Right atrium auricular region (tissue), 2 donors: ENCODE data around the gene SLFN5. TPM values are rescaled to one million over a fixed set of nuclear protein-coding genes. Genes with fewer than 3 reads are reported as not detected.
"Not testable (repeated sequence)": the region's sequence is repeated elsewhere in the genome, so short reads cannot be mapped to it uniquely, and the experiment has no call there.

ENCODE experiments used
- DNase-seq: peaks from one replicate; pipeline ENCODE4 v3.0.0-alpha.2; 2019; ENCODE audit warnings: low spot score
- H3K27ac ChIP-seq, 2 donors: fragments of 200-600 bp; sonication (generic); 1 replicate in 1 of 2; 2 replicates in 1 of 2; pipeline ENCODE4 v1.5.1; 2016 to 2019
- H3K27me3 ChIP-seq, 2 donors: fragments of 200-600 bp; sonication (generic); one replicate each; pipeline versions ENCODE4 v1.5.1 to v1.6.0; 2017 to 2019
- H3K36me3 ChIP-seq: fragments of 200-600 bp; sonication (generic); one replicate; pipeline ENCODE4 v1.5.1; 2016
- H3K4me1 ChIP-seq, 2 donors: fragments of 200-600 bp; sonication (generic); one replicate each; pipeline versions ENCODE4 v1.5.1 to v1.6.0; 2017 to 2019
- H3K4me3 ChIP-seq, 2 donors: fragments of 200-600 bp; sonication (generic); 1 replicate in 1 of 2; 2 replicates in 1 of 2; pipeline ENCODE4 v1.5.1; 2017 to 2019; ENCODE audit warnings: mild to moderate bottlenecking in 1 of 2, moderate library complexity in 1 of 2
- H3K9me3 ChIP-seq, 2 donors: fragments of 200-600 bp; sonication (generic); one replicate each; pipeline ENCODE4 v1.5.1; 2019
- total RNA-seq, 2 donors: library from RNA; depleted of rRNA; stranded (reverse); fragments of >200 nt; gene quantifications; one replicate each; pipeline ENCODE4 v1.1.0, GENCODE V29; 2016
- TF ChIP-seq, protein P1 (sequence below), 2 donors: fragments of 200-600 bp; sonication (generic); IDR thresholded peaks; one replicate each; pipeline ENCODE4 v1.5.1; 2019; ENCODE audit warnings: antibody characterized with exemption in 2 of 2

Gene SLFN5
- total RNA-seq, 2 donors from 2014 or later: 11.1 to 12.9 TPM

DNA sequence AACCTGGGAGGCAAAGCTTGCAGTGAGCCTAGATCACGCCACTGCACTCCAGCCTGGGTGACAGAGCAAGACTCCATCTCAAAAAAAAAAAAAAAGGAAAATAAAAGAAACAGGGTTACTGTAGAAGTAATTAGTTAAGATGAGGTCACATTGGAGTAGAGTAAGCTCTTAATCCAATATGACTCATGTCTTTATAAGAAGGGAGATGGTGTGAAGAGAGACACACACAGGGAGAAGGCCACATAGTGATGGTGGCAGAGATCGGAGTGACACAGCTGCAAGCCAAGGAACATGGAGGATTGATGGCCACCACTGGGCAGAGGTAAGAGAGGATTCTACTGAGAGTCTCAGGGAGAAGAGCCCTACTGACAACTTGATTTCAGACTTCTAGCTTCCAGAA is 15.3 kb upstream of the SLFN5 start:
- Histone ChIP-seq H3K4me1 (no peaks in the 10 kb centered on the region), H3K27ac (no peak overlapping the region), H3K27me3 (no peaks in the 10 kb centered on the region), H3K9me3 (peaks cover 0 to 3% of the 10 kb centered on the region in 2 donors), H3K4me3 (no peak overlapping the region), H3K36me3 (no peaks in the 10 kb centered on the region)
- TF ChIP-seq, protein P1, sequence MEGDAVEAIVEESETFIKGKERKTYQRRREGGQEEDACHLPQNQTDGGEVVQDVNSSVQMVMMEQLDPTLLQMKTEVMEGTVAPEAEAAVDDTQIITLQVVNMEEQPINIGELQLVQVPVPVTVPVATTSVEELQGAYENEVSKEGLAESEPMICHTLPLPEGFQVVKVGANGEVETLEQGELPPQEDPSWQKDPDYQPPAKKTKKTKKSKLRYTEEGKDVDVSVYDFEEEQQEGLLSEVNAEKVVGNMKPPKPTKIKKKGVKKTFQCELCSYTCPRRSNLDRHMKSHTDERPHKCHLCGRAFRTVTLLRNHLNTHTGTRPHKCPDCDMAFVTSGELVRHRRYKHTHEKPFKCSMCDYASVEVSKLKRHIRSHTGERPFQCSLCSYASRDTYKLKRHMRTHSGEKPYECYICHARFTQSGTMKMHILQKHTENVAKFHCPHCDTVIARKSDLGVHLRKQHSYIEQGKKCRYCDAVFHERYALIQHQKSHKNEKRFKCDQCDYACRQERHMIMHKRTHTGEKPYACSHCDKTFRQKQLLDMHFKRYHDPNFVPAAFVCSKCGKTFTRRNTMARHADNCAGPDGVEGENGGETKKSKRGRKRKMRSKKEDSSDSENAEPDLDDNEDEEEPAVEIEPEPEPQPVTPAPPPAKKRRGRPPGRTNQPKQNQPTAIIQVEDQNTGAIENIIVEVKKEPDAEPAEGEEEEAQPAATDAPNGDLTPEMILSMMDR (IDR thresholded peaks at IDR 0.05): no peak
- no peak for DNase-seq

DNA sequence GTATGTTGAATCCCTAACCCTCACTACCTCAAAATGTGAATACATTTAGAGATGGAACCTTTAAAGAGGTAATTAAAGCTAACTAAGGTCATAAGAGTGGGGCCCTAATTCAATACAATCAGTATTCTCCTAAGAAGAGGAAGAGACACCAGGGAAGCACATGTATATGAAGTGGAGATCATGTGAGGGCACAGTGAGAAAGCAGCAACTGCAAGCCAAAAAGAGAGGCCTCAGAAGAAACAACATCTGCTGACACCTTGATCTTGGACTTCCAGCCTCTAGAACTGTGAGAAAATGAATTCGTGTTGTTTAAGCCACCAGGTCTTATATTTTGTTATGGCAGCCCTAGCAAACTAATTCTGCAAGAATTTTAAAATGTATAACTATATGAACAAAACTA is 13.2 kb upstream of the SLFN5 start:
- DNase-seq: no peak
- no peak overlapping the region for H3K4me3 ChIP-seq
- no peaks in the 10 kb centered on the region for H3K4me1 ChIP-seq
- H3K27ac ChIP-seq: no peak overlapping the region
- H3K27me3 ChIP-seq: no peaks in the 10 kb centered on the region
- no peaks in the 10 kb centered on the region for H3K9me3 ChIP-seq
- TF ChIP-seq, protein P1 (IDR thresholded peaks at IDR 0.05): no peak
- H3K36me3 ChIP-seq: no peaks in the 10 kb centered on the region

DNA sequence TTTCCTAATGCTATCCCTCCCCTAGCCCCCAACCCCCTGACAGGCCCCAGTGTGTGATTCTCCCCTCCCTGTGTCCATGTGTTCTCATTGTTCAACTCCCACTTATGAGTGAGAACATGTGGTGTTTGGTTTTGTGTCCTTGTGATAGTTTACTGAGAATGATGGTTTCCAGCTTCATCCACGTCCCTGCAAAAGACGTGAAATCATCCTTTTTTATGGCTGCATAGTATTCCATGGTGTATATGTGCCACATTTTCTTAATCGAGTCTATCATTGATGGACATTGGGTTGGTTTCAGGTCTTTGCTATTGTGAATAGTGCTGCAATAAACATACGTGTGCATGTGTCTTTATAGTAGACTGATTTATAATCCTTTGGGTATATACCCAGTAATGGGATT is 8.6 kb upstream of the SLFN5 start:
- H3K27ac ChIP-seq, H3K4me3 ChIP-seq, DNase-seq, H3K4me1 ChIP-seq, H3K9me3 ChIP-seq, H3K27me3 ChIP-seq, H3K36me3 ChIP-seq: not testable (repeated sequence)

DNA sequence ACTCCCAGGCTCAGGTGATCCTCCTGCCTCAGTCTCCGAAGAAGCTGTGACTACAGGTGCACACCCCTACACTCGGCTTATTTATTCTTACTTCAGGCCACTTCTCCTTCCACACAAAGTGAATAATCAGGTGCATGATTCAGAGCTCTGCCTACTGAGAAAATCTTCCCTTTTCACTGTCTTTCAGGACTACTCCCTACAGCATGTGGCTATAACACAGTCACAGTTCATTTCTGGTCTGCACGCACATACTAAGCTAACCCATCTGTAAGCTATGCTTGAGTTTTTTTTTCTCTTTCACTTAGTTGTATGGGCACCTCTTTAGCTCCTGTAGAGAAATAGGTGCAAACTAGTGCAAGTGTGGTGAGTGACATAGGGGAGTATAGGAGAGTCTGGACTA is 7.6 kb upstream of the SLFN5 start:
- H3K4me3 ChIP-seq: no peak overlapping the region
- H3K36me3 ChIP-seq: no peaks in the 10 kb centered on the region
- TF ChIP-seq, protein P1 (IDR thresholded peaks at IDR 0.05): no peak
- H3K27ac ChIP-seq: no peak overlapping the region
- no peaks in the 10 kb centered on the region for H3K9me3 ChIP-seq
- DNase-seq: no peak
- no peaks in the 10 kb centered on the region for H3K27me3 ChIP-seq
- no peaks in the 10 kb centered on the region for H3K4me1 ChIP-seq

DNA sequence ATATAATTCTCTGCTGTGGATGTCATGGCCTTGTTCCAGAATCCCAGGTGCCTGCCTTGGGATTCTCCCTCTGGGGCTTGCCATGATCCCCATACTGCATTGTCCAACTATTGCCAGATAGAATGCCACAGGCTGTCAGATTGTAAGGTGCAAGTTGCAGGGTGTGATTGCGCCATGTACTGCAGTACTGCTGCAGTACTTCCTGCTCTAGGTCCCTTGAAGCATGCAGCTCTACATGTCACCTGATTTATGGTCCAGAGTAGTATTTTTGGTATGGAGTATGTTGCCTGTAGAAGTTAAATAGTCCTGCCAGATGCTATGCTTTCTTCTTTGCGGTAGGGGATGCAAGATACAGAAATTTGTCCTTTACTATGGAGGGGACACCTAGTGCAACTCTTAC is 7.0 kb upstream of the SLFN5 start:
- no peaks in the 10 kb centered on the region for H3K4me1 ChIP-seq
- no peaks in the 10 kb centered on the region for H3K27me3 ChIP-seq
- H3K27ac ChIP-seq: no peak overlapping the region
- no peak for DNase-seq
- H3K9me3 ChIP-seq: no peaks in the 10 kb centered on the region
- no peaks in the 10 kb centered on the region for H3K36me3 ChIP-seq
- TF ChIP-seq, protein P1 (IDR thresholded peaks at IDR 0.05): no peak
- H3K4me3 ChIP-seq: no peak overlapping the region

DNA sequence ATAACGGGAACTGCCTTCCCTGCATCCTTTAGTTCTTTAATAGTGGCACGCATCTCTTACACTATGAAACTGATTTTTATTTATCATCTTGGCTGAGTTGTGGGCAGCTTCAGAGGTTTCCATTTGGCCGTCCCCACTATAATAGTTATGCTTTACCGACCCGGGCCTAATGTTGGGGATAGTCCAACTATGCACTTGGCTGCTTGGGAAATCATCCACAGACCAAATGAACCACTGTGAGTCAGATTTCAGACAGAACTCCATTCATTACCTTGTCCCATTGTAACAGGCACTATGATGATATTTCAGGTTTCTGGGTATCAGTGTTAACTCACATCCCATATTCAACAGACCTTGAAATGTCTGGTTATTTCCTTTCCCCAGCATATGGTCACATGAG is 6.1 kb upstream of the SLFN5 start:
- no peaks in the 10 kb centered on the region for H3K36me3 ChIP-seq
- no peaks in the 10 kb centered on the region for H3K27me3 ChIP-seq
- no peak for DNase-seq
- peaks cover 0 to 7% of the 10 kb centered on the region in 2 donors for H3K4me1 ChIP-seq
- H3K27ac ChIP-seq: no peak overlapping the region
- H3K9me3 ChIP-seq: no peaks in the 10 kb centered on the region
- no peak overlapping the region for H3K4me3 ChIP-seq
- TF ChIP-seq, protein P1 (IDR thresholded peaks at IDR 0.05): no peak
